PFSK-1 (cell line): ENCODE data around the gene UHRF1.
A peak's percentile ranks its signal among the peaks of the same experiment; 100 is the strongest.

ENCODE experiments used
- FOXP2 ChIP-seq: optimal IDR thresholded peaks from 2 replicates; pipeline ENCODE3; 2011; ENCODE audit warnings: borderline replicate concordance, control low read depth, inconsistent platforms; ENCODE audit not compliant: insufficient read depth; ENCODE audit errors: extremely low read length, extremely low read depth
- POLR2AphosphoS5 ChIP-seq: IDR thresholded peaks from 2 replicates; pipeline ENCODE4 v1.6.1; 2012; ENCODE audit warnings: low read depth, mild to moderate bottlenecking, control low read depth, low read length, moderate library complexity
- SIN3A ChIP-seq: IDR thresholded peaks from 2 replicates; pipeline ENCODE4 v1.6.1; 2012; ENCODE audit warnings: mild to moderate bottlenecking, low read length, moderate library complexity, borderline replicate concordance; ENCODE audit not compliant: insufficient read depth
- TAF1 ChIP-seq: IDR thresholded peaks from 2 replicates; pipeline ENCODE4 v1.6.1; 2012; ENCODE audit warnings: low read length, control low read depth, borderline replicate concordance; ENCODE audit not compliant: insufficient read depth
- TF ChIP-seq, protein P1 (sequence below), 2 experiments: IDR thresholded peaks; 2 replicates each; pipeline versions ENCODE4 v1.6.1 to v1.8.0; 2011 to 2012; ENCODE audit warnings: low read depth in 2 of 2, low read length in 2 of 2, control low read depth in 1 of 2, inconsistent platforms in 1 of 2, mild to moderate bottlenecking in 1 of 2, moderate library complexity in 1 of 2; ENCODE audit not compliant: insufficient read depth in 1 of 2

UHRF1 gene

DNA sequence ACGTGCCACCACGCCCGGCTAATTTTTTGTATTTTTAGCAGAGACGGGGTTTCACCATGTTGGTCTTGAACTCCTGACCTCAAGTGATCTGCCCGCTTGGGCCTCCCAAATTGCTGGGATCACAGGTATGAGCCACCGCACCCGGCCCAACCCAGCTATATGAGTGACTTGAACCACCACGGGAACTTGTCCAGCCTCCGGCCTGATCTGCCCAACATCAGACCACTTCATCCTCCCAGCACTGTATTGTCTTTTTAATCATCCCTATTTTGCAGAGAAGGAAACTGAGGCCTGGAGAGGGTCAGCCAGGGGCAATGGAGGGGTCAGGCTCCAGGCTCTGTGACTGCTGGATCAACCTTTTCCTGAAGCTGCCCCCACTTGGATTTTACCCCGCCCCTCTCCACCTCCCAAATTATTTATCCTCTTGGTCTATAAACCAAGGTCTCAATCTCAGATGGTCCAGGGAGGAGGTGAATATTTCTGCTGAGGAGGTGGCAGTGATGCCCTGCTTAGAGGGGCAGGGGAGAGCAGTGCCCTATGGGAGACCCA is 40.9 kb upstream of the UHRF1 start:
- TF ChIP-seq FOXP2 = no peak

DNA sequence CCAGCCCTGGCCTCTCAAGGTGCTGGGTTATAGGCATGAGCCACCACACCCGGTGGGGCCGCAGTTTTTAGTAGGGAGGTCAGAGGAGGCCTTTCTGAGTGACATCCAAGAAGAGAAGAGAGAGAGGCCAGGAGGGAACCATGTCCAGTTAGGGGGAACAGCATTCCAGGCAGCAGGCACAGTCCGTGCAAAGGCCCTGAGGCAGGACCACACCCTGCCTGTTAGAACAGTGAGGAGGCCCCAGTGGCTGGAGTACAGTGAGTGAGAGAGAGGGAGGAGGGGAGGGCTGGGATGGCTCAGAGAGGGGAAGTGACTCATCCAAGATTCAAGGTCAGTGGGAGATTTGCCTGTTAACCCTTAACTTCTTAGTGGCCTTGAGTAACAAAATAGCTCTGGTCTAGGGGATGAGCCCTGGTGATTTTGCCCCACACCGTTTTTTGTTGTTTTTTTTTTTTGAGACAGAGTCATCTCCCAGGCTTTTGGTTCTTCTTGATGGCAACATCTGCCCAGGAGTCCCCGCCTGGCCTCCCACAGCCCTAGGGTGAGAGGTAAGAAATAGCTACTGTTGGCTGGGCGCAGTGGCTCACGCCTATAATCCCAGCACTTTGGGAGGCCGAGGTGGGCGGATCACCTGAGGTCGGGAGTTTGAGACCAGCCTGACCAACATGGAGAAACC is 39.1 kb upstream of the UHRF1 start:
- TF ChIP-seq, protein P1, sequence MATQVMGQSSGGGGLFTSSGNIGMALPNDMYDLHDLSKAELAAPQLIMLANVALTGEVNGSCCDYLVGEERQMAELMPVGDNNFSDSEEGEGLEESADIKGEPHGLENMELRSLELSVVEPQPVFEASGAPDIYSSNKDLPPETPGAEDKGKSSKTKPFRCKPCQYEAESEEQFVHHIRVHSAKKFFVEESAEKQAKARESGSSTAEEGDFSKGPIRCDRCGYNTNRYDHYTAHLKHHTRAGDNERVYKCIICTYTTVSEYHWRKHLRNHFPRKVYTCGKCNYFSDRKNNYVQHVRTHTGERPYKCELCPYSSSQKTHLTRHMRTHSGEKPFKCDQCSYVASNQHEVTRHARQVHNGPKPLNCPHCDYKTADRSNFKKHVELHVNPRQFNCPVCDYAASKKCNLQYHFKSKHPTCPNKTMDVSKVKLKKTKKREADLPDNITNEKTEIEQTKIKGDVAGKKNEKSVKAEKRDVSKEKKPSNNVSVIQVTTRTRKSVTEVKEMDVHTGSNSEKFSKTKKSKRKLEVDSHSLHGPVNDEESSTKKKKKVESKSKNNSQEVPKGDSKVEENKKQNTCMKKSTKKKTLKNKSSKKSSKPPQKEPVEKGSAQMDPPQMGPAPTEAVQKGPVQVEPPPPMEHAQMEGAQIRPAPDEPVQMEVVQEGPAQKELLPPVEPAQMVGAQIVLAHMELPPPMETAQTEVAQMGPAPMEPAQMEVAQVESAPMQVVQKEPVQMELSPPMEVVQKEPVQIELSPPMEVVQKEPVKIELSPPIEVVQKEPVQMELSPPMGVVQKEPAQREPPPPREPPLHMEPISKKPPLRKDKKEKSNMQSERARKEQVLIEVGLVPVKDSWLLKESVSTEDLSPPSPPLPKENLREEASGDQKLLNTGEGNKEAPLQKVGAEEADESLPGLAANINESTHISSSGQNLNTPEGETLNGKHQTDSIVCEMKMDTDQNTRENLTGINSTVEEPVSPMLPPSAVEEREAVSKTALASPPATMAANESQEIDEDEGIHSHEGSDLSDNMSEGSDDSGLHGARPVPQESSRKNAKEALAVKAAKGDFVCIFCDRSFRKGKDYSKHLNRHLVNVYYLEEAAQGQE (IDR thresholded peaks at IDR 0.05; ENCODE audit: insufficient read depth in 1 of 2, low read depth in 2 of 2, low read length in 2 of 2) = peak; percentile 17 to 37; a peak in 1 of 4 replicates
- TF ChIP-seq TAF1 = no peak
- TF ChIP-seq FOXP2 = peak; percentile 38
- TF ChIP-seq SIN3A = no peak
- TF ChIP-seq POLR2AphosphoS5 = no peak

DNA sequence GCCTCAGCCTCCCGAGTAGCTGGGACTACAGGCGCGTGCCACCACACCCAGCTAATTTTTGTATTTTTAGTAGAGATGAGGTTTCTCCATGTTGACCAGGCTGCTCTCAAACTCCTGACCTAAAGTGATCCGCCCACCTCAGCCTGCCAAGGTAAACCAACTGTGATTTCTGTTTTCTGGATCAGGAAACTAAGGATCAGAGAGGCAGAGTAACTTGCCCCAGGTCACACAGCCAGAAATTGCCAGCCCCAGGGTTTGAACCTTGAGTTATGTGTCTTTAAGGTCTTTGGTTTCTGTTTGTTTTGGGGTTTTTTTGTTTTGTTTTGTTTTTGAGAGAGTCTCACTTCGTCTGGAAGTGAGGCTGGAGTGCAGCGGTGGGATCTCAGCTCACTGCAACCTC is 37.6 kb upstream of the UHRF1 start:
- TF ChIP-seq POLR2AphosphoS5 (no peak), TAF1 (no peak), FOXP2 (no peak), SIN3A (no peak)
- TF ChIP-seq, protein P1 (IDR thresholded peaks at IDR 0.05; ENCODE audit: insufficient read depth in 1 of 2, low read depth in 2 of 2, low read length in 2 of 2) = no peak

DNA sequence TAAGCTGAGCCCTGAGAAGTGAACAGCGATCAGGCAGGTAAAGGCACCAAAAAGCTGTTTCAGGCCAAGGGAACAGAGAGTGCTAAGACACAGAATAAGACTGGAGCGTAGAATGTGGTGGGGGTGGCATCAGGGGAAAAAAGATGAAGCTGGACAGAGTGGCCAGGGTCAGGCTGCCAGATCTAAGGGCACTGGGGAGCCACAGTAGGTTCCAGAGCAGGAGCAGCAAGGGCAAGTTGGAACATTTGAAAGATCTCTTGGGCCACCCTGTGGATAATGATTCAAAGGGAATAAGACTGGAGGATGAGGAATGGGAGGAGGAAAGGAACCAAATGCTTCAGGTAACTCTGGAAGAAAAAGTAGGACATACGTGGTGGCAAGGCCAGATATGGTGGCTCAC is 35.4 kb upstream of the UHRF1 start:
- TF ChIP-seq POLR2AphosphoS5 = no peak
- TF ChIP-seq SIN3A = no peak
- no peak for TF ChIP-seq FOXP2

DNA sequence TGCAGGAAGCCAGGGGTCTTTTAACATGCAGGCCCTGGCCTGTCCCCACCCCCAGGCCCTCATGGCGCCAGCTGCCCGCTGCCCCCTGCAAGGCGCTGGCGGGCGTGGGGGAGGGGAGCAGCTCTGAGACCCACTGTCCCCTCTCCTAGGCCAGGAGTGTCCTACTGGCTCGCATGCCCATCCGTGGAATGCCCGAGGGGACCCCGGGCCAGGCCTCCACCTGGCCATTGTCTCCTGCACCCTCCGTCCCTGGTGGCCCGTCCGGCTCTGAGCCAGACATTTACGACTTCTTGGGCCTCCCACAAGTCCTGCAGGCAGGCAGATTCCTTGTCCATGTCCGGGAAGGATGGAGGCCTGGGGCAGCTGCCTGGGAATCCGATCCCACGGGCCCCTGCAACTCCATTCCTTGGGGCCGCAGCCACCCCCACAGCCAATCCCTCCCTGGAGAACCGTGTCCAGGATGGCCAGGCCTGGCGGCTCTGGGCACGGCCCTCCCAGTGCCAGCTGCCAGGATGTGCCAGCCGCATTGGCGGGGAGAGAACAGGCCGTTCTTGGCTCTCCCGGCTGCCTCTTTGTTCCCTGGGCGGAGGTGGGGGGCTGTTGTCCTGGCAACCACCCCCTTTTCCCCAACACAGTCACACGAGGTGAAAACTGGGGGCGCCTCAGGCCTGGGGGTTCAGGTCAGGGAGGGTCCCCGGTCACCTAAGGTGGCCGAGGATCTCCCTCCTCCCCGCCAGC is 31.4 kb upstream of the UHRF1 start:
- TF ChIP-seq TAF1 = no peak
- TF ChIP-seq POLR2AphosphoS5 = no peak
- no peak for TF ChIP-seq SIN3A
- TF ChIP-seq, protein P1 (IDR thresholded peaks at IDR 0.05; ENCODE audit: insufficient read depth in 1 of 2, low read depth in 2 of 2, low read length in 2 of 2) = no peak
- TF ChIP-seq FOXP2 = no peak

DNA sequence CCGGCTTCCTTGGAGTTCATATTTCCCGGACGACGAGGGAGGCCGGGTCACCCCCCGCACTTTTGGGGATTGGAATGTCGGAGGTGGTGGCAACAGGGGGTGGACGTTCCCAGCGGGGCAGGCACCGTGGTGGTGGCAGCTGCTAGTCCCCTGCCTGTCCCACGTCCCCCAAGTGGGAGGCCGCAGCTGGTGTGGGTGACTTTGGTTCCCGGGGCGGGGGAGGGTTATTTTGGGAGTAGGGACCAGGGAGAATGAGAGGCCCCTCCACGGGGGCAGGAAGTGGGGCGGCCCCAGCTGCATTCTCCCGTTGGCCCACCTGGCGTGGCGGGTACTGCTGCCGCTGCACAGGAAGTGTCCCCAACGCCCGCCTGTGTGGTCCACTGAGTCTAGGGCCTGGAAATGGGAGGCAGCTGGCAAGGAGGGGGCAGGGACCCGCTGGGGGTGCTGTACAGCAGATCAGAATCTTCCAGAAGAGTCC is 30.8 kb upstream of the UHRF1 start:
- TF ChIP-seq POLR2AphosphoS5 (no peak), SIN3A (no peak), FOXP2 (no peak), TAF1 (no peak)
- TF ChIP-seq, protein P1 (IDR thresholded peaks at IDR 0.05; ENCODE audit: insufficient read depth in 1 of 2, low read depth in 2 of 2, low read length in 2 of 2) = no peak
